IPS-NIHi11 (cell line): ENCODE measurements around the gene CPN2.

Source experiments
- DNase-seq: peaks from one replicate; pipeline ENCODE4 v3.0.0; 2012; ENCODE audit warnings: mixed read lengths, low spot score

The CPN2 gene

DNA sequence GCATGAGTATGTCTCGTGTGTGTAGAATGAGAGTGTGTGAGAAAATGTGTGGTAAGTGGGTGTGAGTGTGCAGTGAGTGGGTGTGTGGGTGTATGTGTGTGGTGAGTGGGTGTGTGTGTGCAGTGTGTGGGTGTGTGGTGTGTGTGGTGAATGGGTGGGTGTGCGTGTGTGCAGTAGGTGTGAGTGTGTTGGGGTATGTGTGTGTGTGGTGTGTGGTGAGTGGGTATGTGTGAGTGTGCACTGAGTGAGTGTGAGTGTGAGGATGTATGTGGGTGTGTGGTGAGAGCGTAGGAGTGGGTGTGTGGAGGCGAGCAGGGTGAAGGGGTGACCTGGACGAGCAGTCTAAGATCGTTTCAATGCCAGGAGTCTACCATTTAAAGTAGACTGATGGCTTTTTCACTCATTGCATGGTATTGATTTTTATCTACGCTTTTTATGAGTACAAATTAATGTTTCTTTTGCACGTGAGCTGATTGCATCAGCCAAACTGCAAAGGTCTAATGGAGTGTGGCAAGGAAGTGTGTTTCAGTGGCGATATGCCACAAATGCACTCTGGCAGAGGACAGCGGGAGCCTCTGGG, 1.6 kb upstream of the CPN2 start:
- no peak for DNase-seq

DNA sequence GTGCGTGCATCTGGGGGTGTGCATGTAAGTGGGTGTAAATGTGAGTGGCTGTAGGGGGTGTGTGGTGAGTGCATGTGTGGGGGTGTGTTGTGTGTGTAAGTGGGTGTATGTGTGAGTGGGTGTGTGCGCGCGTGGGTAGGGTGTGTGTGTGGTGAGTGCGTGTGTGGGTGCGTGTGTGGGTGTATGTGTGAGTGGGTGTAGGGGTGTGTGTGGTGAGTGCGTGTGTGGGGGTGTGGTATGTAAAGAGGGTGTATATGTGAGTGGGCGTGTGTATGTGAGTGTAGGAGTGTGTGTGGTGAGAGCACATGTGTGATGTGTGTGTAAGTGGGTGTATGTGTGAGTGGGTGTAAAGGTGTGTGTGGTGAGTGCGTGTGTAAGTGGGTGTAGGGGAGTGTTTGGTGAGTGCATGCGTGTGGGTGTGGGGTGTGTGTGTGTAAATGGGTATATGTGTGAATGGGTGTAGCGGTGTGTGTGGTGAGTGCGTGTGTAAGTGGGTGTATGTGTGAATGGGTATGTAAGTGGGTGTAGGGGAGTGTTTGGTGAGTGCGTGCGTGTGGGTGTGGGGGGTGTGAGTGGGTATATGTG, 916 bp upstream of the CPN2 start:
- DNase-seq = no peak

DNA sequence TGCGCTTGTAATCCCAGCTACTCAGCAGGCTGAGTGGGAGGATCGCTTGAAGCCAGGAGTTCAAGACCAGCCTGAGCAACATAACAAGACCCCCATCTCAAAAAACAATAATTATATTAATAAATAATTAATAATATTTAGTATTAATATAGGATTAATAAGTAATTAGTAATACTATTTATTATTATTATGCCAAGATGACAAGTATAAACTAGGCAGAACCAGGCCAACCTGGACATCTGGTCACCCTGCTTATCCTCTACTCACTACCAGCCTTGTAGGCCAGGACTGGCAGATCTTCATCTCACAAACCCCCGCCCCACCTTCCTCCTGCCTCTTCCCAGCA, 429 bp downstream of the CPN2 start:
- no peak for DNase-seq

DNA sequence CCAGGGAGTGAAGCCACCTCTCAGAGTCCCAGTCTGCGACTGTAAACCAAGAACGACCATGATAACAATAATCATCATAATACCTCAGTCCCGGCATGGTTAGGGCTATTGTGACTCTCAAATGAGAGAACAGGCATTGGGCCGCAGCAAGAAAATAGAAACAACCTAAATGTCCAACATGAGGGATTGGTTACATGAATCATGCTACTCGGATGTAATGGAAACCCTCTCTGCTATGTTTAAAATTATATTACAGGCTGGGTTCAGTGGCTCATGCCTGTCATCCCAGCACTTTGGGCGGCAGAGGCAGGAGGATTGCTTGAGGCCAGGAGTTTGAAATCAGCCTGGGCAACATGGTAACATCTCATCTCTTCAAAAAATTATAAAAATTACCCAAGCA, 2.8 kb downstream of the CPN2 start:
- no peak for DNase-seq

DNA sequence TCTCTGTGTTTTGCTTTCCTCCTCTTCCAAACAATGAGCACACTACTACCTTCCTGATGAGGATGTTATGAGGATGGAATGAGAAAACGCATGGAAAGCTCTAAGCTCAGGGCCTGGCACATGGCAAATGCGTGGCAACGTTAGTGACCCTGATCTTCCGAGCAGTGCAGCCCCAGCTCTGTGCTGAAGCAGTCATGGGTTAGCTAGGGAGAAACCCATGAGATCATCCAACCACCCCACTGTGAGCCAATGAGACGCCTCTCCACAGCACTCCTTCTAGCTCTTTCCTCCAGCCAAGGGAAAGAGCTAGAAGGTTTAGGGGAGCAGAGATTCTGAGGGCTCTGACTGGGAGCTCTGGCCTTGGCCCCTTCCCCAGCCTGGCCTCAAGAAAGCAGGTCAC, 4.5 kb downstream of the CPN2 start:
- no peak for DNase-seq

DNA sequence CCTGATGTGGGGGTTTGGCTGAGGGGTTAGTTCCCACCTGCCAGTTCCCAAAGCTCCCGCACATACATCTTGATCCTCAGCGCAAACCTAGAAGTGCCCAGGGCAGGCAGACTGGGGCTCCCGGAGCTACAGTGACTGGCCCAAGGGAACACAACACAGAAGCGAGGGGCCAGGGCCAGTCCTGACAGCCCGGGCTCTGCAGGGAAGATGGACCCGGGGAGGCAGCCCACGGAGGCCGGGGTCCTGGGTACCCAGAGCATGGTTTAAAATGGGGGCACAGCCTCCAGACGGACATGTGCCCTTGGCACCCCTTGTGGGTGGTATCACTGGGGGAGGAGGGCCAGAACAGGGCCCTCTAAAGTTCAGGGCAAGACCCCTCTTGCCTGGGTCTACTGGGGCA, 5.1 kb downstream of the CPN2 start:
- no peak for DNase-seq

DNA sequence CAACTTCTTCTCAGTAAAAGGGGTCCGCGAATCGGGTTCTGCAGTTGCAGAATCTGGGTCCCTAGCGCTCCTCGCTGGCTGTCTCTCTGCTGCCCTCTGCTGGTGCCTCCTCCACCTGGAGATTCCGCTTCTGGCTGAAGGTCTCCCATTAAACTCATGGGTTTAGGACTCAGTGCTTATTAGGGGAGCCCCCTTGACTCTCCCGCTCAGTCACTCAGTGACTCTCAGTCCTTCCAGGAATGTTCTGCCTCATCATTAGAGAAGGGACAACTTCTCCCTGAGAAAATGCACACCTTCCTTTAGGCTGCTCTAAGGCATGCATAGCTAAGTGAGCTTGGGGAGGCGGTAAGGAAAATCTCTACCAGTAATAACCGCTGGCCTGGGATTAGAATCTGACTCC, 7.1 kb downstream of the CPN2 start:
- DNase-seq = peak; percentile 90

DNA sequence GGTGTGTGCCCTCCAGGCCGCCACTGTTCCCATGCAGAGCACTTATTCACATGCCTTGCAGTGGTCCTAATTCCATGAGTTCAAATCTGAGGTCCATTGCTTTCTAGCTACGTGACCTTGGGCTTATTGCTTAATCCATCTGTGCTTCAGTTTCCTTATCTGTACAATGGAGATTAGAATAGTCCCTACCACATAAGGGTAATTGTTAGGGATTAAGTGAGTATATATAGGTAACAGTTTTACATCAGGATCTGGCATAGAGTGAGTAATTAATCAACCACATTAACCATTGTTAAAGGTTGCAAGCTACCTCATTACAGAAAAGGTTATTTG, 7.6 kb downstream of the CPN2 start:
- no peak for DNase-seq

DNA sequence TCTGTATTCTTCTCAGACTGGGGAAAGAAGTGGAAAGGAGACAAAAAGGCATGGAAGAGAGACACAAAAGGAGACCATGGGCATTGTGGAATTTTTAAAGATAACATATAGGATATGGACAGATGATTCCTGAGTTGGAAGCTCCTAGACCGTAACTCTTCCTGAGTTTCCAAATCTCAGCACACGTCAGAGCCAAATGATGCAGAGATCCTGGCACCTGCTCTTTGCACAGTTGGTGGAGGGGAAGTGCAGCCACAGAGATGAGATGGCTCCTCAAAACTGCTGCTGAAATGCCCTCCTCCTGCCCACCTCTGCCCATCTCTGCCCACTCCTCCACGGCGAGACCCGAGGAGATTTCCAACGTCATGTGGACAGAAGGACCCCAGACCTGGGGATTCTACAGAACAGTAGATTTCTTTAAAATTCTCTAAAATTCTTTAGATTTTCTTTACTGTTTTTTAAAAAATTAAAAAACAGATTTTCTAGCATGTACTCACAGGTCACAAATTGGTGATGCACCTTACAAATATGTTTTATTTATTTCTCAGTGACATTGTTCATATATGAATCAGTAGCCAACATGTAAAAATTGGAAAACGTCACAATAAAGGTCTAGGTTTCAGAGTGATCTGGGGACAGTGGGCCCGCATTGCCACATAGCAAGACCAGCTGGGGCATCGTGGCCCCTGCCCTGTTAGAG, 8.1 kb downstream of the CPN2 start:
- DNase-seq = no peak

DNA sequence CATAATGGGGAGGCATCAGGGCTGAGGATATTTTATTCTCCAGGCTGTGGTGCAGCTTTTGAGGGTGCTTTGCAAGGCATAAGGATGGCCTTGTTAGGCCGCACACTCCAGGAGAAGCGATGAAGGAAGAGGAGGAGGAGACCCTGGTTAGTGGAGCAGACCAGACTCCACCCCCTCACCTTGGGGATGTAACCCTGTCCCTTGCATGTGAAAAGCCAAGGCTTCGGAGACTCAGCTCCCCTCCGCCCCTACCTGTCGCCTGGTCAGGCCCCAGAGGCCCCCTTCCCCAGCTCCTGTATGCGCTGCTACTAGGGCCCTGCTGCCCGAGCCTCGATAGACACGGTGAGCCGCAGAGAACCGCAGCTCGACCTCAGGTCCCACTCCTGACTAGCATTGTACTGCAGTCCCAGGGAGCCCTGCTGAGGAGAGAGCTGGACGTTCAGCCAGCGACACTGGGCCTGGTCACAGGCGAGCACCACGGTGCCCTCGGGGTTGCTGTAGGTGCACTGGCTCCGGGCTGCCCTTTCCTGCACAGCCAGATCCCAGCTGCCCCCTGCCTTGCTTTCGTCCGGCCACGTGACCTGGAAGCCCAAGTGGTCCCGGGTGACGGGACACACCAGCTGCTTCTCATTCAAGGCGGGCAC, 10.2 kb downstream of the CPN2 start:
- peak; percentile 53 for DNase-seq

DNA sequence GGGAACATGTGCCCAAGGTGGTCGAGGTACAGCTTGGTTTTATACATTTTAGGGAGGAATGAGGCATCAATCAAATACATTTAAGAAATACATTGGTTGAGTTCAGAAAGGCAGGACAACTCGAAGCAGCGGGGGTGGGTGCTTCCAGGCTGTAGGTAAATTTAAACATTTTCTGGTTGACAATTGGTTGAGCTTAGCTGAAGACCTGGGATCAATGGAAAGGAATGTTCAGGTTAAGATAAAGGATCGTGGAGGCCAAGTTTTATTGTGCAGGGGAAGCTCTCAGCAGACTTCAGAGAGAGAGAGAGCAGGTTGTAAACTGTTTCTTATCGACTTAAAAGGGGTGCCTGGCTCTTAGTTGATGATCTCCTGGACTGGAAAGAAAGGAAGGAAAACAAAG, 11.3 kb downstream of the CPN2 start:
- DNase-seq = no peak

DNA sequence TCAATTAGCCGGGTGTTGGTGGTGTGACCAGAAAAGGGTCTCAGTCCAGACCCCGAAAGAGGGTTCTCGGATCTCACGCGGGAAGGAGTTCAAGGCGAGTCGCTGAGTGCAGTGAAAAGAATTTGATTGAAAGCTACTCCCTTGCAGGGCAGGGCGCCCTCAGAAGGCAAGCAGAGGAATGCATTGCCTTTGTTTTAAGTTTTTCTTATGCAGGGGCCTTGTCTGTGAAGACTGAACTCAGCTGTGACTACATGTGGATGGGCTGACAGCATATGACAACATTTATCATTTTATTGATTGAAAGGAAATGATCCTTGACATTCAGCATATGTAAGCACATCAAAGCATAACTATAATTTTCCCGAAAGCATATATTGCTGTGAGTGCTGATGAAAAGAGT, 11.8 kb downstream of the CPN2 start:
- DNase-seq = no peak

DNA sequence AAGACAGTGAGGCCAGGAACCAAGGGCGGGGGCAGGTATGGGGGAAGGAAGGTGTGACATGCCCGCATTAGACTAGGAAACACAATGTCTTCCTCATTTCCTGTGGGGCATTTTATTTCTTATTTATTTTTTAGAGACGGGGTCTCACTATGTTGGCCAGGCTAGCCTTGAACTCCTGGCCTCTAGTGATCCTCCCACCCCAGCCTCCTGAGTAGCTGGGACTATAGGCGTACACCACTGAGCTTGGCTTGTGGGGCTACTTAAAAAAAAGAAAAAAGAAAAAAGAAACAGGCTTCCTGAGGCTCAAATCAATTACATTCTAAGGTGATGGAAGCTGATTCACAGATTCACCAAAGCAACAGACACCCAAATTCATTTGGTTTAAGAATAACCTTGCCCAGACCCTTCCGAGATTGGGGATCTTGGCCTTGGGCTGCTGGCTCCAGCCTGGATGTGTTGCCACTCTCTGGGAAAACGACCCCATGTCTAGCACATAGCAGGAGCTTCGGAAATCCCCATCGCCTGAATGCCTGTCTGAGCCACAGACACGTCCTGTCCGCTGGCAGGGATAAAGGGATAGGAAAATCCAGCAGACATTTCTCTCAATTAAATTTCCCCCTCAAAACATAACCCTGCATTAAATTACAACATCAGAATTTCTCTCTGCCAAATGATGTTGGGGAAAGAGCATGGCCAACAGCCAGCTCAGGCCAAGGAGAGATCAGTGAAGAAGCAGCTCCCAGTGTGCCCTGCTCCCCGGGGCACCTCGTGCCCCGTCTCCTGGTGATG, 13.0 kb downstream of the CPN2 start:
- no peak for DNase-seq

DNA sequence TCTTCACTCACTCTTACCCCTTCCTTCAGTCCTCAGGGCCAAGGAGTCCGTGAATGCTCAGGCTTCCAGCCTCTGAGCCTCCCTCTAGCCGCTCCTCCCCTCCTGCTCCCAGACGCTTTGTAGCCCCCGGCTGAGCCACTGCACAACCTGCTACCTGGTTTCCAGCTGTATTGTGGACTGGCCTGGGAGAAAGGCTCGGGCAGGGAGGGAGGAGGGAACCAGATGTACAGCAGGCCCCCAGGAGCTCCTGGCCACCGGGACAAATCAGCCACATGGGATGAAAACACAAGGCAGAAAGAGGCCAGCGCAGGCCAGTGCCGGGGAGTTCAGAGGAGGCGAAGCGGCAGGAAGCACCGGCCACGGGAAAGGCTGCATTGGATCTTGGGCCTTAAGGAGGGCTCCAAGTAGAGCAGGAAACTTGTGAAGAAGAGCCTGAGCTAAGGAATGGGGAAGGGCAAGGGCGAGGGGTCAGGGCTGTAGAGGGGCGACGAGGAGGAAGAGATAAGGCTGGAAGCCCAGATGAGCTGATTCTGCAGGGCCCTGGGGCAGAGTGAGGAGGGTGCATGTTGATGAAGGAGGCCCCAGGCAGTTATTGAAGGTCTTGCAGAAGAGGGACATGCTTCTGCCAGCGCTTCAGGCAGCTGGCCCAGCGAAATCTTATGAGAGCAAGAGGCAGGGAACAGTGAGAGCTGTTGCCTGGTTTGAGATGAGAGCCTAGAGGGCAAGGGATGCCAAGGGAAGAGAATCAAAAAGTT, 14.3 kb downstream of the CPN2 start:
- no peak for DNase-seq

DNA sequence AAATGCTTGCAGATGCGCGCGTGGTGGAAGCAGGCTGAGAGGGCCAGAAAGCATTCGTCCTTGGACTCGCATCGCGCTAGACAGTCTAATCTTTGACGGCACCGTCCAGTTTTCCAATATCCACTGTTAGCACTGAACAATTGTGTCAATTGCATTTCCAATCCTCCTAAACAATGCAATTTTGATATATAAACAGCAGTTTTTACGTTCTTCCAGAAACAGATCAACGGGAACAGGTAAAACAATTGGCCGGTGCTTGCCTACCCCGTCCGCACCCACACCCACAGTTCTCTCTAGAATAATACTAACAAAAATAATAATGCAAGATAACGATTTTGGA, 17.2 kb downstream of the CPN2 start:
- no peak for DNase-seq

DNA sequence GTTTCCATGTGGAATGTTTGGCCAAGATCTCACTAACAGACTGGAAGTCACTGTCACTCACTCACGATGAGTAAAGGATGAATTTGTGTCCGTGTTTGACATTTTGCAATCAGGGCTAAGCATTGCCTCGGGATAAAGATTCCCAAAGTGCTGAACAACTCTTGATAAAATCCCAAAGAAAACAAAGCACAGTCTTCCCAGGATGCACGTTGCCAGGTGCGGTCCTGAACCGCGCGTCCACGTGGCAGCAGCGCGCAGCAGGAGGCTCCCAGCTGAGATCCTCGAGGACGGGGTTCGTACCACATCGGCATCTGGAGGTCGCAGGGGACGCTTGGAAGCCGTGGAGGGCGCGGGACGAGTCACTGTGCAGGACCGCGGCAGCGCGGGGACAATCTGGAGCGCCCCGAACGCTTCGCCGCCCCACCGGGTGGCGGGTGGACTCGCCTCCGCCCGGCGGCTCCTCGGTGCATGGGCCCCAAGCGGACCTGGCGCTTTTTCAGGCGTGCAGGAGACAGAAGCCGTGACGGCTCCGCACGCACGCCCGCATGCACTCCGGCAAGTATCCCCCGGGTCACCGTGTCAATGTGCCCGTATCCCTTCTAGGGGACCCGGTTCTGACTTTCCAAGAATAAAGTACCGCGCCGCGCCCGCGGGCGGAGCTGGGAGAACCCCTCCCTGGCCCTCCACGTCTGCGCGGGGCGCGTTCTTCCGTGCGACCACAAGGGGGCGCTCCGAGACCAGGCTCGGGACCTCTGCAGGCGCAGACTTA, 17.7 kb downstream of the CPN2 start:
- peak; percentile 90 for DNase-seq

DNA sequence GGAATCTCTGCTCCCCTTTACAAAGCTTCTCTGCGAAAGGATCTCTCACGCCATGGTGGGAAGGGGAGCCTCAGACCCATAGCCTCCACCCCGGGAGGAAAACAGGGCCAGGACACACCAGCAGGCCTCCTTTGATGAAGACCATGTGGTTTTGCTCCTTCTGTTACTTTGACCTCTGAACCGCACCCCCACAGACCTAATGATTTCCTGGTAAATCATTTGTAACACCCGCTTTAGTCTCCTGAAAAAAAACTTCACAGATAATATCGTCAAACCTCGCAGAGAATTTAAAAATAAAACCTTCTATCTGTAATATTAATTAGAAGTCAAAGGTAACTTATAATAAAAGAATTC, 18.3 kb downstream of the CPN2 start:
- no peak for DNase-seq

DNA sequence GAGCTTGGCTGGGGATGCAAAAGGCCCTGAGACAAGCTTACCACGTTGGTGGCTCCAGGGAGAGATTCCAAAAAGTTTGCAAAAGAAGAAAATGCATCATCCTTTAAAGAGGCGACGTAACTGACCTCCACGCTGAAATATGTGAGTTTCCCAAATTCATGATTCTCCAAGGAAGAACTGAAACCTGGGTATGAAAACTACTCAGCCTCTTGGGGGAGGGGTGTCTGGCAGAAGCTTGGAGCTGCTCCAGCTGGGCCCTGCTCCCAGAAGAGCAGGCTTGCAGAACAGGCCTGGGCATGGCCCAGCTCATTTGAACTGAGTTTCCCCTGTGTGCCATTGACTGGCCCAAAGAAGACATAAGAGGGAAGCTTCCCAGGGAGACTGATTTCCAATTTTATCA, 20.5 kb downstream of the CPN2 start:
- no peak for DNase-seq

DNA sequence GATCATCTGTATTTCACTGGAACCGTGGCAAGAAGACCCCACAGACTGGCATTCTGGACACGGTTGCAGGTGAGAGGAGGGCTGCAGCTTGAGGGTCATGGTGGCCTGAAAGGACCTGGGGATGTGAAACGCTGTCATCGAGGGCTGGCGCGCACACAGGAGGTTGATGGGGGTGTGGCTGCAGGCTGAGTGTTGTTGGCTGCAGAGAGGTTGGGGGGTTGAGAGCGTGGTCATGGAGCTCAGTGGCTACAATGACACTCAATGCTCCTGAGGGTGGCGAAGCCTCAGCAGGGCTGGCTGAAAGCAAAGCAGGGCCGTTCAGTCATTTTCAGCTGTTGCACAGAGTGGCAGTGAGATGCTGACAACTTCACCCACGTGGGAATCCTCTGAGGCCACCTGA, 21.0 kb downstream of the CPN2 start:
- no peak for DNase-seq

DNA sequence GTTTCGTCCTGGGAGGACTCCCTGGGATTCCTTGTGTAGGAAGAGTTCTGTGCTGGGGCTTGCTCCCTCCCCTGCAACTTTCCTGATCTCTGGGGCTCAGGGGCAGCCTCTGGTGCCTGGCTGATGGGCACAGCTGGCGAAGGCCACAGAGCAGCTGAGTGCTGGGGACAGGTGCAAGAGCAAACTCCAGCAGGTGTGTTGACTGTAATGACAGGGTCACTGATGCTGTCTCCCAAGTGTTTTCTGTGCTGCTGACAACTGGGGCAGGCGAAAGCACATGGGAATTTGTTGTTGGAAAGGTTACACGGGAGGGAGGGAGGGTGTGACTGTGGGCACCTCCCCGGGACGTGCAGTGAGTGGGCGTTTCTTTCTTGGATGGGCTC, 21.6 kb downstream of the CPN2 start:
- DNase-seq = no peak

DNA sequence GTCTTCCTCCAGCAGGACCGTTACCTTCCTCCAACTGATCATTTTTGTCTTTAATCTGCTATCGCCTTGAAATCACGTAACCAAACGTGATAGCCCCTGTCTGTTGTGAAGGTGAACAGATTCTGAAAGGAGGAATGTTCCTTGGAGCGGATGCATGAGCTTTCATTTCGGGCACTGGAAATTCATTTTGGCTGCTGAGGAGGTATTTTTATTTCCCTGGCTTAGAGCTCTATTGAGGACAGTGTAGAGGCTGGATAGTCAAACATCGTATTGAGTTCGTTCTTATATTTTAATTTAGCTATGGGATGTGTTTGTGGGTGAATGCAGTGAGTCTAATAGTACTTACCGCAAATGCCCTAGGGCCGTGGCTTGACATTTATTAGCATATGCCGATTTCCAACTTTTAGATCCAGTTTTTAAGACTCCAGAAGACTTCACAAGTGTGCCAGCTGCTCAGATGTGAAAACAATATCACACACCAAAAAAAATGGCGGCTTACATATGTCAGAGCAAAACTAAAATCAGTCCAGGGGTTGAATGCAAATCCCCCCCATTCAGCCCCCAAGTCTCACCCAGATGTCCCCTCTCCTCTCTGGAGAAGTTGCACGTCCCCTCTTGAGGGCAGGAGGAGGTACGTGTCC, 22.1 kb downstream of the CPN2 start:
- DNase-seq = no peak
